H1 (cell line): ENCODE results near the gene CEP97. TPM values are rescaled to one million over a fixed set of nuclear protein-coding genes. Genes with fewer than 3 reads are reported as not detected.
"Not testable (repeated sequence)": the region's sequence is repeated elsewhere in the genome, so short reads cannot be mapped to it uniquely, and the experiment has no call there.

ENCODE experiments used
- CTCF ChIA-PET: fragments of 300-600 bp; sonication (Branson Sonifier 250); formaldehyde crosslinking; loops from one replicate; lab custom pipeline; 2021; ENCODE audit not compliant: partially characterized antibody; lab: Charles Lee
- POLR2A ChIA-PET: fragments of 300-600 bp; sonication (Branson Sonifier 250); formaldehyde crosslinking; loops from one replicate; lab custom pipeline; 2021; ENCODE audit warnings: inconsistent platforms; ENCODE audit not compliant: partially characterized antibody; lab: Charles Lee
- DNase-seq, 2 experiments: peaks; one replicate each; pipeline versions ENCODE4 v3.0.0 to v3.0.0-alpha.2; 2010 to 2022; ENCODE audit warnings: low spot score in 2 of 2, low read depth in 1 of 2, mixed read lengths in 1 of 2
- FAIRE-seq: peaks from 2 replicates; lab custom pipeline; 2011; peaks lifted over from hg19 to GRCh38; lab: Jason Lieb, UNC
- H2AFZ ChIP-seq: 2 replicates; pipeline ENCODE4 v1.8.1; 2012; ENCODE audit warnings: low read length, inconsistent platforms
- H2AK5ac ChIP-seq: 2 replicates; pipeline ENCODE4 v1.6.1; 2013; ENCODE audit warnings: low read depth, low read length
- H2BK120ac ChIP-seq: replicated peaks from 2 replicates; pipeline ENCODE3; 2013; ENCODE audit warnings: low read depth, low read length, inconsistent platforms
- H2BK12ac ChIP-seq: 2 replicates; pipeline ENCODE4 v1.6.1; 2013; ENCODE audit warnings: low read depth, low read length
- H2BK15ac ChIP-seq: 2 replicates; pipeline ENCODE4 v1.6.1; 2013; ENCODE audit warnings: low read length
- H2BK20ac ChIP-seq: 2 replicates; pipeline ENCODE4 v1.6.1; 2013; ENCODE audit warnings: low read length
- H2BK5ac ChIP-seq: 2 replicates; pipeline ENCODE4 v1.6.1; 2013; ENCODE audit warnings: low read depth, low read length
- H3K14ac ChIP-seq: 2 replicates; pipeline ENCODE4 v1.6.1; 2013; ENCODE audit warnings: inconsistent platforms; ENCODE audit not compliant: insufficient read length
- H3K18ac ChIP-seq: 2 replicates; pipeline ENCODE4 v1.6.1; 2013; ENCODE audit warnings: low read length; ENCODE audit errors: extremely low read depth
- H3K23ac ChIP-seq: 2 replicates; pipeline ENCODE4 v1.6.1; 2013; ENCODE audit warnings: inconsistent platforms; ENCODE audit not compliant: insufficient read length
- H3K23me2 ChIP-seq: 2 replicates; pipeline ENCODE4 v1.6.1; 2013; ENCODE audit warnings: low read depth, low read length
- H3K27ac ChIP-seq: 2 replicates; pipeline ENCODE4 v1.6.1; 2011; ENCODE audit warnings: low read depth, low read length, inconsistent platforms
- H3K27me3 ChIP-seq, 4 experiments: replicated peaks in 1 of 4; 1 replicate in 1 of 4; 2 replicates in 3 of 4; pipeline versions ENCODE4 v1.6.1 to v1.8.1; 2011 to 2013; ENCODE audit warnings: low read length in 3 of 4, mild to moderate bottlenecking in 3 of 4, inconsistent platforms in 2 of 4, mixed read lengths in 2 of 4, moderate library complexity in 1 of 4; ENCODE audit not compliant: control insufficient read depth in 3 of 4, insufficient read depth in 3 of 4; ENCODE audit errors: extremely low read depth in 1 of 4
- H3K36me3 ChIP-seq, 4 experiments: 2 replicates each; pipeline versions ENCODE4 v1.6.1 to v1.8.1; 2011 to 2013; ENCODE audit warnings: mild to moderate bottlenecking in 4 of 4, low read length in 3 of 4, moderate library complexity in 2 of 4, control low read depth in 1 of 4, inconsistent platforms in 1 of 4; ENCODE audit not compliant: insufficient read depth in 4 of 4, control insufficient read depth in 2 of 4
- H3K4ac ChIP-seq: replicated peaks from 2 replicates; pipeline ENCODE3; 2013; ENCODE audit warnings: low read length, low read depth, mixed read lengths, inconsistent platforms; ENCODE audit not compliant: insufficient read length
- H3K4me1 ChIP-seq, 4 experiments: replicated peaks in 1 of 4; 1 replicate in 1 of 4; 2 replicates in 3 of 4; pipeline versions ENCODE4 v1.6.1 to v1.8.1; 2011 to 2013; ENCODE audit warnings: low read length in 3 of 4, inconsistent platforms in 2 of 4, mixed read lengths in 1 of 4; ENCODE audit not compliant: insufficient read depth in 4 of 4, control insufficient read depth in 3 of 4
- H3K4me2 ChIP-seq, 2 experiments: 2 replicates each; pipeline versions ENCODE4 v1.6.1 to v1.8.1; 2011 to 2013; ENCODE audit warnings: low read depth in 2 of 2, low read length in 2 of 2, control low read depth in 1 of 2, inconsistent platforms in 1 of 2, mild to moderate bottlenecking in 1 of 2; ENCODE audit not compliant: insufficient read depth in 1 of 2
- H3K4me3 ChIP-seq, 4 experiments: fragments of 200-600, 300-600 bp in 1 of 4; sonication (generic), shearing (Covaris generic), sonication (Bioruptor Twin) in 1 of 4; 2 replicates each; pipeline versions ENCODE4 v1.5.1 to v1.8.1; 2011 to 2016; ENCODE audit warnings: low read length in 4 of 4, low read depth in 3 of 4, control low read depth in 2 of 4, inconsistent platforms in 2 of 4, mild to moderate bottlenecking in 2 of 4, mixed read lengths in 1 of 4, moderate library complexity in 1 of 4; ENCODE audit not compliant: insufficient read depth in 2 of 4; ENCODE audit errors: extremely low read depth in 1 of 4
- H3K56ac ChIP-seq: replicated peaks from 2 replicates; pipeline ENCODE3; 2013; ENCODE audit warnings: low read depth, mild to moderate bottlenecking, mixed read lengths, low read length, inconsistent platforms; ENCODE audit not compliant: insufficient read length
- H3K79me1 ChIP-seq: 2 replicates; pipeline ENCODE4 v1.6.1; 2013; ENCODE audit warnings: low read depth, low read length, control low read depth
- H3K79me2 ChIP-seq, 2 experiments: 2 replicates each; pipeline versions ENCODE4 v1.6.1 to v1.8.1; 2012 to 2013; ENCODE audit warnings: low read length in 2 of 2, mild to moderate bottlenecking in 2 of 2, inconsistent platforms in 1 of 2; ENCODE audit not compliant: insufficient read depth in 2 of 2, control insufficient read depth in 1 of 2
- H3K9ac ChIP-seq, 4 experiments: replicated peaks in 1 of 4; 1 replicate in 1 of 4; 2 replicates in 3 of 4; pipeline versions ENCODE4 v1.6.1 to v1.8.1; 2011 to 2013; ENCODE audit warnings: low read depth in 3 of 4, low read length in 3 of 4, control low read depth in 2 of 4, mild to moderate bottlenecking in 2 of 4, moderate library complexity in 2 of 4, inconsistent platforms in 1 of 4; ENCODE audit errors: extremely low read depth in 1 of 4
- H3K9me3 ChIP-seq, 2 experiments: 2 replicates each; pipeline versions ENCODE4 v1.6.1 to v1.8.1; 2012 to 2013; ENCODE audit warnings: mild to moderate bottlenecking in 2 of 2, moderate library complexity in 2 of 2, control low read depth in 1 of 2, inconsistent platforms in 1 of 2, low read depth in 1 of 2, low read length in 1 of 2, mixed read lengths in 1 of 2; ENCODE audit not compliant: insufficient read depth in 2 of 2
- H4K20me1 ChIP-seq, 2 experiments: replicated peaks in 1 of 2; 2 replicates each; pipeline versions ENCODE3 to v1.8.1; 2011 to 2013; ENCODE audit warnings: inconsistent platforms in 2 of 2, low read length in 2 of 2, mild to moderate bottlenecking in 1 of 2; ENCODE audit not compliant: insufficient read depth in 2 of 2, control insufficient read depth in 1 of 2
- H4K5ac ChIP-seq: 2 replicates; pipeline ENCODE4 v1.6.1; 2013; ENCODE audit warnings: low read length, low read depth, mixed read lengths, inconsistent platforms; ENCODE audit not compliant: insufficient read length
- H4K8ac ChIP-seq: 2 replicates; pipeline ENCODE4 v1.8.0; 2013; ENCODE audit warnings: mild to moderate bottlenecking, moderate library complexity, low read length, inconsistent platforms; ENCODE audit not compliant: insufficient read depth; ENCODE audit errors: extremely low read depth
- H4K91ac ChIP-seq: replicated peaks from 2 replicates; pipeline ENCODE3; 2013; ENCODE audit warnings: low read length, mixed read lengths, inconsistent platforms; ENCODE audit not compliant: insufficient read length
- WGBS, 2 experiments: shearing (Covaris generic) in 1 of 2; methylation state at CpG; one replicate each; pipeline versions ENCODE4 v1.1.6 to v1.1.7; 2013 to 2015; ENCODE audit warnings: low lambda C conversion rate in 2 of 2, mixed read lengths in 2 of 2, inconsistent platforms in 1 of 2, low coverage in 1 of 2, missing lambda C conversion rate in 1 of 2; ENCODE audit not compliant: insufficient replicate concordance in 2 of 2, insufficient coverage in 1 of 2, insufficient read length in 1 of 2; ENCODE audit errors: extremely low coverage in 1 of 2, missing lambda C conversion rate in 1 of 2; 5-methylcytosine and 5-hydroxymethylcytosine counted together
- polyA plus RNA-seq, 7 experiments: library from polyadenylated mRNA; depleted of rRNA in 3 of 7; stranded (reverse) in 5 of 7; unstranded in 2 of 7; fragments of >200 nt in 5 of 7; fragments of 200-250 nt in 2 of 7; gene quantifications; 1 replicate in 5 of 7; 2 replicates in 1 of 7; 4 replicates in 1 of 7; pipeline versions ENCODE4 v1.2.1 to v1.2.3, GENCODE V29; 2011 to 2013; ENCODE audit warnings: missing spikeins in 2 of 7, mixed read lengths in 2 of 7
- total RNA-seq: library from RNA; stranded (reverse); fragmentation: NEBNext Ultra II Directional; extraction: Animal tissue kit (Norgen Biotek cat#: 25700); gene quantifications from 2 replicates; pipeline ENCODE4 v1.2.1, GENCODE V29; 2021

The CEP97 gene
- total and polyA plus RNA-seq, 2 of the 8 experiments (the other 6 are each of a cell fraction or from before 2014, with no cell fraction given), result 1.6 to 13.2 TPM

- H3K9ac ChIP-seq, H3K36me3 ChIP-seq, H3K79me1 ChIP-seq, H2BK20ac ChIP-seq, H4K5ac ChIP-seq, H2BK12ac ChIP-seq, H2BK15ac ChIP-seq, DNase-seq, H3K56ac ChIP-seq, H3K23ac ChIP-seq, H3K9me3 ChIP-seq, H4K20me1 ChIP-seq, H2BK120ac ChIP-seq, H4K91ac ChIP-seq, H3K27me3 ChIP-seq, H3K79me2 ChIP-seq, H3K4me3 ChIP-seq, H3K4me2 ChIP-seq, H3K18ac ChIP-seq, FAIRE-seq, H3K23me2 ChIP-seq, H3K14ac ChIP-seq, H3K27ac ChIP-seq, H3K4ac ChIP-seq, H2AFZ ChIP-seq, POLR2A ChIA-PET, CTCF ChIA-PET, H2AK5ac ChIP-seq, H2BK5ac ChIP-seq, H4K8ac ChIP-seq: not testable (repeated sequence)
- peaks cover 5 to 11% (median 6%) of the 10 kb centered on the region in 4 experiments; a peak in 6 of 7 replicates for H3K4me1 ChIP-seq
- WGBS, 2 experiments, result 86% methylated on average over 5 of the region's 6 CpGs; no CpG with 5 or more reads in 1 of the 2 experiments
Measured at GRCh38 chr3:101777745-101778281, 53.4 kb downstream of the CEP97 start.
